ENCODE measurements around the gene CLIC4.
"Not testable (repeated sequence)": the region's sequence is repeated elsewhere in the genome, so short reads cannot be mapped to it uniquely, and the experiment has no call there.

CLIC4 gene

DNA sequence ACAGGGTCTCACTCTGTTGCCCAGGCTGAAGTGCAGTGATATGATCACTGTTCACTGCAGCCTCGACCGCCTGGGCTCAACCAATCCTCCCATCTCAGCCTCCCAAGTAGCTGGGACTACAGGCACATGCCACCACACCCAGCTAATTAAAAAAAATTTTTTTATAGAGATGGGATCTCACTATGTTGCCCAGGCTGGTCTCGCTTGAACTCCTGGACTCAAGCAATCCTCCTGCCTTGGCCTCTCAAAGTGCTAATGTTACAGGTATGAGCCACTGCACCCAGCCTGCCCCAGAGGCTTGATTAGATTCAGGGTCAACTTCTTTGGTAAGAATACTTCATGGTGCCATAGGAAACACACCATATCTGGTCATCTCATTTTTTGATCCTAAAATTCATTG, 66.2 kb downstream of the CLIC4 start:
- not testable (repeated sequence) for DNase-seq (ENCODE audit: low read depth)

DNA sequence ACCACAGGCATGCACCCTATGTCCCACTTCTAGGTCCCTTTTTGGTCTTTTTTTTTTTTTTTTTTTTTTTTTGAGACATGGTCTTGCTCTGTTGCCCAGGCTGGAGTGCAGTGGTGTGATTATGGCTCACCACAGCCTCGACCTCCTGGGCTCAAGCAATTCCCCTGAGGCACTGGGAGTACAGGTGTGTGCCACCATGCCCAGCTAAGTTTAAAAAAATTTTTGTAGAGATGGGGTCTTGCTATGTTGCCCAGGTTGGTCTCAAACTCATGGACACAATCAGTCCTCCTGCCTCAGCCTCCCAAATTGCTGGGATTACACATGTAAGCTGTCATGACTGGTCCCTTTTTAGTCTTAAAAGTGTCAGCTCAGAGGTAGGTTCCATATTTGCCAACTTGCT, 75.0 kb downstream of the CLIC4 start:
- DNase-seq (ENCODE audit: low read depth): not testable (repeated sequence)

DNA sequence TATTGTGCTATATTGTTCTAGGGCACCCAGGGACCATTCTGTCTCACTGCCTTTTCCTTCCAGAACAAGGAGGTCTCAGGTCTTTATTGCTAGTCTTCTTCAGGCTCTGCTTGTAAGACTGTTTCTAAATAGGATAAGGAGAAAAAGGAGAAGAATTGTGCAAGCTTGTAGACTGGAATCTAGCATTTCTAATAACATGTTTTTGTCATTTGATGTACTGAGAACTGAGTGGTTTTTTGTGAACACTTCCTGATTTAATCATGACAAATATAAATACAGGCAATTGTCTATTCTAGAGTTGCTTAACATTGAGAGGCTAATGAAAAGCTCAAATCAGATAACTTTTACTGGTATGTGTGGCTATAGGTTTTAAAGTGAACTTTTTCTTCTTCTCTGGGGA, 77.6 kb downstream of the CLIC4 start:
- no peak for DNase-seq (ENCODE audit: low read depth)

DNA sequence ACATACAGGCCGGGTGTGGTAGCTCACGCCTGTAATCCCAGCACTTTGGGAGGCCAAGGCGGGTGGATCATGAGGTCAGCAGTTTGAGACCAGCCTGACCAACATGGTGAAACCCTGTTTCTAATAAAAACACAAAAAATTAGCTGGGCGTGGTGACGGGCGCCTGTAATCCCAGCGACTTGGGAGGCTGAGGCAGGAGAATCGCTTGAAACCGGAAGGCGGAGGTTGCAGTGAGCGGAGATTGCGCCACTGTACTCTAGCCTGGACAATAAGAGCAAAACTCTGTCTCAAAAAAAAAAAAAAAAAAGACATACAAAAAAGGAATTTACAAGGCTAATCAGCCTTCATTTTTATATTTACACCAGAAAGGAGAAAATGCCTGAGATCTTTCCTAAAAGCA, 78.2 kb downstream of the CLIC4 start:
- not testable (repeated sequence) for DNase-seq (ENCODE audit: low read depth)

DNA sequence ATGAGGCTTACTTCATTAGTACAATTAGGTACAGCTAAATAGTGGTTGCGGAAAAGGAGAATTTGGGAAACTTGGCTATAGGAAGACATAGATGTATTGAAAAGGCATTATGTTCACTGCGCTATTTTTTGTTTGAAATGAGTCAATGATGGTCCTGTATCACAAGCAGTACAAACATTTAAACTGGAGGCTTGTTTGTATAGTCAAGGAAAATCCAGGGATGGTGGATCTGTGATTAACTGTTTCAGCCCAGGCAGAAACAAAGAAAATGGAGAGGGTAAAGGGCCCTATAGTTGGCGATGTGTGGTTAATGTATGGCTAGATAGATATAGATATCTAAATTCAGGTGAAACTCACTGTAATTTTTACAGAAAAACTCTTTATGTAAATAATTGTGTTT, 79.9 kb downstream of the CLIC4 start:
- no peak for DNase-seq (ENCODE audit: low read depth)

DNA sequence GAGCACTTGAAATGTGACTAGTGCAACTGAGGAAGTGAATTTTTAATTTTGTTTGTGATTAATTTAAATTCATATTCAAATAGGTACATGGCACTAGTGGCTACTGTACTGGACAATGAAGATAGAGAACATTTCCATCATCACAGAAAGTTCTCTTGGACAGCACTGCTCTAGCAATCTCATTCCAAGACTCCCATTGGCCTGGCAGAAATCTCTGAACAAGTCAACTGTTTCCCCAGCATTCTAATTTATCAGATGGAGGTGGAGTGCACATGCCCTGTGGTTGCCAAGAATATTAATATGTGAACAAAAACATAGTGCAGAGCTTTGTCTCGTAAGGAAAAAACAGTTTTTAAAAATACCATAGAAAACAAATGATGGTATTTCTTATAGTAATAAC, 81.3 kb downstream of the CLIC4 start:
- DNase-seq (ENCODE audit: low read depth): no peak

DNA sequence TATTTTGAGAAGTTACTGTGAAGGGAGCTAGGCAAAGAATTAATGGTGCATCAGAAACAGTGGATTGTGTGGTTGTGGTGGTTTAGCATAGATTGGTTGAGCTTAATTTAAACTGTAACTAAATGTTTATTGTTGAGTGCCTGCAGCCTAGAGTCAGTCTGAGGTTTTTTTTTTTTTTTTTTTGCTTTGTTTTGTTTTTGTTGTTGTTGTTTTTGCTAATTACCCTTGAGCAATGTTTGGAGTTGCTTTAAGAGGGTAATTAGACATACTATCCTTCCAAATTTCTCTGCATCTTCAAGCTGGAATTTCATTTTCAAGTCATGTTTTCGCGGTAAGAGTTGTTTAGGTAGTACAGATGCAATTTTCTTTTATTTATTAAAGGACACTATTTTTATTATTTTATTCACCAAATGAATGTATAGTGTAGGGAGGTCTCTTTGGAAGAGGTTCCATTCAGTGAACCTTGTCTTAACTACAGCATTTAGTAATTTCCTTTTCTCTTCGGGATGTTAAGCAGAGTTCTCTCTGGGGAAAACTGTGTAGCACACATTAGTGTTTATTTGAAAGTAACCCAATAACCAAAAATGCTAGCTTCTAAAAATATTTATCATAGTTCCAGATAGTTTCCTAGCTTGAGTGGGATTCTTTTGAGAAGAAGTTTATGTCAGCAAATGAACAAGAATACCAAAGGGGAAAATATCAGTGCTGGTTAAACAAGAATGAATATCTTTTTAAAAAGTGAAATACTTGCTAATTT, 82.3 kb downstream of the CLIC4 start:
- DNase-seq (ENCODE audit: low read depth): no peak

DNA sequence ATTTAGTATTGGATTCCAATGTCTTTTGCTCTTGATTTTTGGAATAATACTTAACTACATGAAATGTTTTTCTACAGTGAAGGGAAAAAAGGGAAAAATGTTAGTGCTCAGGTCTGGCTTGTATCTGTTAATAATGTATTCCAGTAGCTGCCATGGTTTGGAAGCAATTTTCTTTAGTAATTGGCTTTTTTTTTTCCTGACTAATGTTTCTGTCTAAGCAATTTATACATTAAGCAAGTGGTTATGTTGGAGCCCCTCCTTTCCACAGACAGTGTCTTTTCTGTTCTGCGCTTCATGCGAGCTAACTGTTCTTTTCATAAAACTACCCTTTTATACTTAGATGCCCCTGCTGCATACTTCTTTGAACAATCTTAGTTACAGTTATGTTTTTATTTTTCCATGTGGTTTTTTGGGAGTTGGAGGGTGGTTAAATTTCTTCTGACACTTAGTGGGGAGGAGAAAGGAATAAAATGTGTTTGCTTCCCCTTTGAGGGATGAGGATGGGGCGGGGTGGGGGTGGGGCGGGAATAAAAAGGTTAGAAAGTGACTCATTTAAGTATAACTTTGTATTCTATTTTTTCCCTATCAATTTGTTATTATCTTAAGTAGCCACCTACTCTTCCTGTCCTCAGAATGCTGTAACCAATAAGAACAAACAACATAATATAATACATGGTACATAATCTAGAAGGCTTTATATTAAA, 83.1 kb downstream of the CLIC4 start:
- no peak for DNase-seq (ENCODE audit: low read depth)

DNA sequence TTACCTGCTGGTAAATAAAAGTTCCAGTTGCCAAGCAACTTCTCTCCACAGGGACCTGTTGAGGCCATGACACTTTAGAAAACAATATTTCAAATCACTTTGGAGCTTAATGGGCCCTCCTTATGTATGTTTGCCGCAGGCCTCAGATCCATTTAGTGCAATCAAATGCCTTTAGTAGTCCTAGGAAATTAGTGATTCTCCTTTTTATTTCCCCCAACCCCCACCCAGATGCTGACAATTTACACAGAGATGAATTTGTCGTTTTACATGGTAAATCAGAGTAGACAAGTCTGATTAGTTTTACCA, 83.6 kb downstream of the CLIC4 start:
- DNase-seq (ENCODE audit: low read depth): no peak

DNA sequence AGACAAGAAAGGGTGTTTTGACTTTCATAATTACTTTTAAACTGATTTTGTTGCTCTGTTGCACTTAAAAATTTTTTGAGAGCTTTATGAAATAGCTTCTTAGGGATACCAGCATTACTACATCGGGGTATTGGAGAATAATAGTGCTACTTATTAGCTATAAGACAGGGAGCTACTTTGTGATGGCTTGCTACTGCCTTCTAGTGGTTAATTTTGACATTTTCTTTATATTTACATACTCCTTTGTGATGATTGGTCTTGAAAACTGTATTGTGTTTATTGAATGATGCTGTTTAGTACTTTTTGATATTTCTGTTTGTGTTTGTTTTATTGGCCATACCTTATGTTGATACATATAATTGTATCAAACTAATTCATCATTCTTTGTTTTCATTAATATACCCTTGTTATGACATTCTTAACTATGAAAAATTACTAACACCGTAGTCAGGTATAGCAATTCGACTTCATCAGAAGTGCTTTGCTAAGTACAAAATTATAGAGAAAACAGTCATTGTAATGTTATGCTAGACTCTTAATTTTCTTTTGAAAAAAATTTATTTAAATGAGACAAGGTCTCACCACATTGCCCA, 85.5 kb downstream of the CLIC4 start:
- DNase-seq (ENCODE audit: low read depth): no peak

DNA sequence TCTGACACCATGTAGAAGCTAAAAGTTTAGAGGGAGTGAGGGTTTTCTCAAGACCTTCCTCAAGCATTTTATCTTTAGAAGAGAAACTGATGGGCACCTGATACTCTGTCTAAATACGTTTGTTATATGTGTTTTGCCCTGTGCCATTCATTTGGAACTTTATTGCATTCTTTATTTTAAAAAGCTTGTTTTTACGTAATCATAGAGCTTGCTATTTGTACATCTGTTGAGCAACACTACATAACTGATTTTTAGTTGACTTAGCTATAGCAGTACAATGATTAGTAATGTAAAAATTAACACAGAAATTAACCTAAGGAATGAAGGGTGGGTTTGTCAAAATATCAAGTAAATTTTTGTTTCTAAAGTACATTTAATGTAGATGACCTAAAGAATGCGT, 96.3 kb downstream of the CLIC4 start:
- no peak for DNase-seq (ENCODE audit: low read depth)

DNA sequence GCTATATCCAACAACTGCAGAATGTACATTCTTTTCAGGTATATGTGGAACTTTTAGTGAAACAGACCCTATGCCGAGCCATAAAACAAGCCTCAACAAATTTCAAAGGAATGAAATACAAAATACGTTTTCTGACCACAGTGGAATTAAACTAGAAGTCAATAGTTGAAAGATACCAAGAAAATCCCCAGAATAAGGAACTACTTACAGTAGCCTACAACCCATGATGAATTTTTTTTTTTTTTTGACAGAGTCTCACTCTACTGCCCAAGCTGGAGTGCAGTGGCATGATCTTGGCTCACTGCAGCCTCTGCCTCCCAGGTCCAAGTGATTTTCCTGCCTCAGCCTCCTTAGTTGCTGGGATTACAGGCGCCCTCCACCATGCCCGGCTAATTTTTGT, 101.4 kb downstream of the CLIC4 start:
- no peak for DNase-seq (ENCODE audit: low read depth)

DNA sequence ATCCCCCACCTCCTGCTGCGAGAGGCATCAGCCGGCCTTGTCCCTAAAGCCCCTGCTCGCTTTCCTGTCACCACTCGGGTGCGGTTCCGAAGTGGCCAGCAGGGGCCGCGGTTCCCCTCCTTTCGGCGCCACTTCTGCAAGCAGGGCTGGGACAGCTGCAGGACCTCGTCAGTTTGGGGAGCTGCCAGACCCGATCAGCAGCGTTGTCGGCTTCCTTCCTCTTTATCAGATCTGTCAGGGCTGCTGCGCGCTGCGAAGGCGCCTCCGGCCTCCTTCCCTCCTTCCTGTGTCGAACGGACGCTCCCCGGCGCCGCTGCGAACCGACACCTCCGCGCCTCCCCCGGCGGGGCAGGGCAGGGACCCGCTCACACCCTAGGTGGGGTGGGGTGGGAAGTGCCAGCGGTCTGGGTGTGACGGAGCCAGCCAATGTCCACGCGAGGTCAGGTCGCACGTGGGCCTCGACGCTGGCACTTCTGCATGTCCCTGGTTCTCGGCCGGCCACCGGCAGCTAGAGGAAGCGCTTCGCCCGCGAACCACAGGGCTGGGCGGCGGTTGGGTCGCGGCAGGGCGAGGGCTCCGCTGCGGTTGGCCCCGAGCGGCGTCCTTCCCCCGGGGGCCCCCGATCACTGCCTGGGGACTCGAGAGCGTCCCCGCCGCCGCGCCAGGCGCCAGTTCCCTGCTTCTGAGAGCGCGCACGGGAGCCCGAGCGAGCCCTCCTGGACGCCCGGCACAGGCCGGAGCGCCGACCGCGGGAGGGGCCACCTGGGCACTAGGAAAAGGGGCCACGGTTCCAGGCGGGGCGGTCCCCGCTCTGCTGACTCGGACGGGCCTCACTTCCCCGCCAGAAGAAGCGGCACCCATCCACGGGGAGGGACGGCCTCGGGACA, 103.0 kb downstream of the CLIC4 start:
- peak; percentile 81 for DNase-seq (ENCODE audit: low read depth)

DNA sequence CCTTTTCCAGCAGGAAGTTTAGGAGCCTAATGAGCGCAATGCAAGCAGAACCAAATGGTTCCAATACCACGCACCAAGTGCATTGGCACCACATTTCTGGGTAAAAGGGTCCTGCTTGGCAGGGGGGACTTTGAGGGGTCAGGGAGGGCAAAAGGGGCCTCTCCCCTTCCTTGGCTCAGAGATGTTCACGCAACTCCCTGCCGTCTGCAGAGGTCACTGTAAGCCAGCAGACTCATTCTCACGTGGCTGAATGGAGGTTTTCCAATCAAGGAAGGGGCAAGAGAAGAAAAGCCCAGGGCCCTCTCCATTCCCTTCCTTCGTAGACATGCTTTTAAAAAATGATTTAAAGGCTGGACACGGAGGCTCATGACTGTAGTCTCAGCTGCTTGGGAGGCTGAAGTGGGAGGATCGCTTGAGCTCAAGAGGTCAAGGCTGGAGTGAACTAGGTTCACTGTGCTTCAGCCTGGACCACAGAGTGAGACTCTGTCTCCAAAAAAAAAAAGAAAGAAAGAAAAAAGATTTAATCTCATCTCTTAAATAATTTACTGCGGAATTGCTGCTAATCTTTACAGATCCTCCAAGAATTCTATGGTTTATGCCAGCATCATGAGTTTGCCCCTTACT, 104.5 kb downstream of the CLIC4 start:
- DNase-seq (ENCODE audit: low read depth): no peak

DNA sequence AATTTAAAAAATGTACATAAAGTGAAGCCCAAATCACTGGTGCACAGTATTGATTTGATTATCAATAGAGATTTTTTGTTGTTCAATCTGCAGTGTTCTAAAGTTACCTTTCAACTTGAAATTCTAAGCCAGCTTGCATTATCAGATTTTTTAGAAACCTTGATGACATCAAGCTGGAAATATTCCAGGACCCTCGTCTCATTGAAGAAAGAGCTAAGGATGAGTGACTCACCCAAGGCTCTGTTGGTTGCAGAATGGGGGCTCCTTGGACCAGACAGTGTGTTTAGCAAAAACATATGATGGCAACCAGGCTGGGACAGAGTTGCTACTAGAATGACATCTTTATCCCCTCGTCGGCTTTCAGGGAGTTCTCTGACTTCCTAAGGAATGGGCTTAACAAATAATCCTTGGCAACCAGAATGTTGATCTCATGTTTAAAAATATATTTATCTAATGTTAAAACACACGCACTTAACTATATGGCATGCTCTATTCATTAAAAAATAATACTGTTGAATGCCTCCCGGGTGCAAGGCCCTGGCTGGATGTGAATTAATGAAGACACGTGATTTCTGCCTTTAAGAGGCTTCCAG, 105.2 kb downstream of the CLIC4 start:
- DNase-seq (ENCODE audit: low read depth): no peak

DNA sequence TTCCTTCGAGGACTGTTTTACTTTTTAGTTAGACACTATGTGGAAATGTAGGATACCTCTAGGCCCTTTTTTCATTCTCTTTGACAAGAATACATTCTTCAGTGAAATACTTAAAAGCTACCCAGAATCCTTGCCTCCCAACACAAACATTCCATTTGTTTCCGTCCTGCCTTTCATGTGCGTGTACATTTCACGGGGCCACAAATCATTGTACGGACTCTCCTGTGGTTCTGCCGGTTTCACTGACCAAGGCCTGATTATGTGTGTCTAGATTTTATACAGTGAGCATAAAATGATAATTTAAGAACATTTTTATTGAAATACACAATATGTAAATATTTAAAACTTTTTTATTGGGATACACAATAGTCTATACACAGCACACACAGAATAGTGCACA, 108.4 kb downstream of the CLIC4 start:
- no peak for DNase-seq (ENCODE audit: low read depth)

DNA sequence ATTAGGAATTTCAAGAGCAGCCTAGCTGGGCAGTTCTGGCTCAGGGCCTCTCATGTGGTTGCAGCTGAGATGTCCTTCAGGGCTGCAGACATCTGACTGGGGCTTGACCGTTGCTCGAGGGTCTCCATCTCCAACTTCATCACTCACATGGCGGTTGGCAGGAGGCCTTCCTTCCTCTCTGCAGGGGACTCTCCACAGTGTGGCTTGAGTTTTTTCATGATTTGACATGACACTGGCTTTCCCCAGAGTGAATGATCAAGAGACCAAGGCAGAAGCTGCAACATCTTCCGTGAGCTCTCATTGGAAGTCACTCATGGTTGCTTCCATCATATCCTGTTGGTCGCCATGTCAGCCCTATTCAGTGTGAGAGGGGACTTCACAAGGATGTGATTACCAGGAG, 110.2 kb downstream of the CLIC4 start:
- DNase-seq (ENCODE audit: low read depth): no peak

DNA sequence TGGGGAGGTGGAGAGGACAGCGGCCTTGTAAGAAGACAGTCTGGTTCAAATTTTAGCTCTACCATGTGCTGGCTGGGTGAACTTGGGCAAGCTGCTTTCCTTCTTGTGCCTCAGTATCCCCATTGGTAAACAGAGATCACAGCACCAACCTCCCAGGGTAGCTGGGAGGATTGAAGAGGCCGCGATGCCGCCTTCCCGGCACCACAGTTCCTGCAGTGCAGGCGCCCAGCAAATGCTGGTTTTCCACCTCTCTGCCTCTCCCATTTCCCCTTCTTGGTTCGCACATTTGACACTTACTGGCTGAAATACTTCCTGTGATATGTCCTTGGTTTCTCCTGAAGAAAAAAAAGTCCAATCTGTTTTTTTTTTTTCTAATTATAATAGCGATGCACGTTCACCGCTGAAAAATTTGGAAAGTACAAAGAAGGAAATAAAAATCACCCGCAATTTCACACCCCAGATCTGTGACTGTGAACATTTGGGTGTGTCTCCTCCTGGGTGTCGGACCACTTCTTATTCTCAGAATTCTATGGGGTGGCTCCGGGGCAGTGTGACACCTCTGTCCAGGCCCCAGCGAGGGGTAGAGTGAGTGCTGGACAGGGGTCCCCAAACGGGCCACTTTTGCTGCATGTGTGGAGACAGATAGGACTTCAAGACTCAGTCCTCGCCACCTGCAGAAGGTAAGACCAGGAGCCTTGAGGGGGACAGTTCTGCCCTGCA, 111.7 kb downstream of the CLIC4 start:
- no peak for DNase-seq (ENCODE audit: low read depth)

DNA sequence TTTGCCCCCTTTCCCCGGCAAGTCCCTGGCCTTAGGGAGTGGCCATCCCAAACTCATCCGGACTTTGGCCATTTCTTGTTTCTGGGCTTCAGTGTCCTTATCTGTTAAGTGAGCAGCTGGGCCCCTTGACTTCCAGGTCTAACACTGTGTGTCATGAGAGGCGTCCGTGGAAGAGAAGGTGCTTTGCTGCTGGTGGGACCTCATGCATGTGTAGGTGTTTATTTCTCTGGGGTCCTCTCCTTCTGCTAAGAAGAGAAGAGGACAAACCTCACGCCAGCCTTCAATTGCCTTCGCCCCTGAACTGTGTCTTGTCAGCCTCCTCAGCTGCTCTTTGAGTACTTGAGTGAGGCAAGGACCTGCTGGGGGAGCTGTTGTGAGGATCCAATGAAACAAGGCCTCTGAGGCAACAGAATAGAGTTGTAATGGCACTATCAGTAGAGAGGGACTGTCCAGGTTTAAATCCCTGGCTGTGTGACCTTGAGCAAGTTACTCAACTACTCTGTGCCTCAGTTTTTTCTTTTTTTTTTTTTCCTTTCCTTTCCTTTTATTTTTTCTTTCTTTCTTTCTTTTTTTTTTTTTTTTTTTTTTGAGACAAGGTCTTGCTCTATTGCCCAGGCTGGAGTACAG, 112.4 kb downstream of the CLIC4 start:
- no peak for DNase-seq (ENCODE audit: low read depth)

DNA sequence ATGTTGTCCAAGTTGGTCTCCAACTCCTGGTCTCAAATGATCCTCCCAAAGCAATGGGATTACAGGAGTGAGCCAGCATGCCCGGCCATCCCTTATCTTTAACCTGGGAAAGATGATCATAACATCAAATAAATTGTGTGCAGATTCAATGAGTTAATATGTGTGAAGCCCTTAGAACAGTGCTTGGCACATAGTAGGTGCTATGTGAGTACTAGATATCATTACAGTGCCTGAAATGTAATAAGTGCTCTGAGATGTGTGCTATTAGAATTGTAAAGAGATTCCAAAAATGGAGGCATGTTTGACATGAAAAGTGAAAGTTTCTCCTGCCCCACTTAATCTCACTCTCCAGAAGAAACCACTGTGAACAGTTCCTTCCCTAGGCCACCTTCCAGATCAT, 113.0 kb downstream of the CLIC4 start:
- DNase-seq (ENCODE audit: low read depth): no peak
